HCT116 (cell line): ENCODE data around the gene PLA1A. TPM values are rescaled to one million over a fixed set of nuclear protein-coding genes. Genes with fewer than 3 reads are reported as not detected.

ENCODE experiments used
- ATAC-seq: fragments of 200-7000 bp; cut with Tn5 transposase; 2 replicates; pipeline ENCODE4 v1.9.1; 2020; ENCODE audit warnings: mild to moderate bottlenecking, moderate library complexity
- BruUV-seq: library from RNA; stranded (reverse); fragments of 400-500 nt; replicated peaks from 2 replicates; lab custom pipeline; 2021; lab: Mats Ljungman, UMichigan
- CTCF ChIA-PET: fragments of 300-600 bp; sonication (Branson Sonifier 250); formaldehyde crosslinking; loops from one replicate; lab custom pipeline; 2021; ENCODE audit warnings: antibody characterized with exemption; lab: Charles Lee
- POLR2A ChIA-PET: fragments of 300-600, 350-600 bp; sonication (Branson Sonifier 250); formaldehyde crosslinking; loops from one replicate; lab custom pipeline; 2021; ENCODE audit warnings: antibody characterized with exemption; lab: Charles Lee
- RAD21 ChIA-PET, 2 experiments: fragments of 300-600 bp; sonication (Branson Sonifier 250); formaldehyde crosslinking; loops; one replicate each; lab custom pipeline; 2023; ENCODE audit warnings: low total read pairs in 2 of 2; ENCODE audit not compliant: uncharacterized antibody in 2 of 2, unreplicated experiment in 2 of 2, low non-redundant PET in 1 of 2; lab: Charles Lee
- DNase-seq: peaks from one replicate; pipeline ENCODE4 v3.0.0-alpha.2; 2010; ENCODE audit warnings: low read depth, low spot score
- H2AFZ ChIP-seq: fragments of 200-600 bp; shearing (Covaris generic), sonication (generic); 2 replicates; pipeline ENCODE4 v1.6.1; 2017; ENCODE audit warnings: low read depth, mixed run types, mixed read lengths, antibody characterized with exemption, low read length; ENCODE audit not compliant: poor library complexity, severe bottlenecking
- H3K27ac ChIP-seq: 2 replicates; pipeline ENCODE4 v1.5.1; 2012; ENCODE audit warnings: low read depth, low read length
- H3K27me3 ChIP-seq: fragments of 200-600 bp; sonication (generic); 2 replicates; pipeline ENCODE4 v1.6.1; 2016; ENCODE audit warnings: mixed run types, low read length, mixed read lengths; ENCODE audit not compliant: insufficient read depth
- H3K36me3 ChIP-seq, 2 experiments: fragments of 200-500 bp in 1 of 2; fragments of 200-600 bp in 1 of 2; sonication (Bioruptor generic) in 1 of 2; sonication (generic) in 1 of 2; 2 replicates each; pipeline versions ENCODE4 v1.5.1 to v1.6.1; 2014 to 2016; ENCODE audit warnings: low read length in 2 of 2, inconsistent platforms in 1 of 2, mixed read lengths in 1 of 2, mixed run types in 1 of 2; ENCODE audit not compliant: insufficient read depth in 2 of 2, control insufficient read depth in 1 of 2
- H3K4me1 ChIP-seq, 2 experiments: fragments of 200-600 bp in 1 of 2; sonication (generic) in 1 of 2; 2 replicates each; pipeline versions ENCODE4 v1.5.1 to v1.6.1; 2012 to 2017; ENCODE audit warnings: low read length in 2 of 2, inconsistent platforms in 1 of 2, mild to moderate bottlenecking in 1 of 2, mixed read lengths in 1 of 2, mixed run types in 1 of 2, moderate library complexity in 1 of 2; ENCODE audit not compliant: insufficient read depth in 2 of 2, control insufficient read depth in 1 of 2
- H3K4me2 ChIP-seq: fragments of 200-600 bp; sonication (generic); 2 replicates; pipeline ENCODE4 v1.6.1; 2017; ENCODE audit warnings: mixed run types, low read length, mixed read lengths
- H3K4me3 ChIP-seq, 2 experiments: fragments of 200-600 bp in 1 of 2; sonication (generic) in 1 of 2; replicated peaks in 1 of 2; 2 replicates each; pipeline ENCODE4 v1.5.1; 2011 to 2016; ENCODE audit warnings: low read length in 2 of 2, control low read depth in 1 of 2, low read depth in 1 of 2, mild to moderate bottlenecking in 1 of 2, mixed read lengths in 1 of 2, mixed run types in 1 of 2
- H3K79me2 ChIP-seq: fragments of 200-600 bp; sonication (generic); 2 replicates; pipeline ENCODE4 v1.6.1; 2017; ENCODE audit warnings: mild to moderate bottlenecking, mixed run types, low read length, moderate library complexity, mixed read lengths; ENCODE audit not compliant: insufficient read depth
- H3K9ac ChIP-seq: fragments of 200-600 bp; sonication (generic); 2 replicates; pipeline ENCODE4 v1.6.1; 2016; ENCODE audit warnings: low read length, mixed read lengths
- H3K9me2 ChIP-seq: fragments of 200-600 bp; sonication (generic), shearing (Covaris generic); 2 replicates; pipeline ENCODE4 v1.6.1; 2017; ENCODE audit warnings: mixed run types, mild to moderate bottlenecking, moderate library complexity; ENCODE audit not compliant: insufficient read depth
- H3K9me3 ChIP-seq, 2 experiments: fragments of 200-500 bp in 1 of 2; fragments of 200-600 bp in 1 of 2; sonication (Bioruptor generic) in 1 of 2; sonication (generic) in 1 of 2; 2 replicates each; pipeline ENCODE4 v1.6.1; 2014 to 2017; ENCODE audit warnings: low read length in 2 of 2, mixed read lengths in 2 of 2, inconsistent platforms in 1 of 2, low read depth in 1 of 2, mild to moderate bottlenecking in 1 of 2, mixed run types in 1 of 2, moderate library complexity in 1 of 2; ENCODE audit not compliant: control insufficient read depth in 1 of 2, insufficient read depth in 1 of 2
- H4K20me1 ChIP-seq: fragments of 200-600 bp; sonication (generic), shearing (Covaris generic); 2 replicates; pipeline ENCODE4 v1.6.1; 2017; ENCODE audit warnings: mixed run types, mild to moderate bottlenecking, moderate library complexity; ENCODE audit not compliant: insufficient read depth
- CBX3 ChIP-seq: IDR thresholded peaks from 2 replicates; pipeline ENCODE4 v1.6.1; 2012; ENCODE audit warnings: low read depth
- EGR1 ChIP-seq: IDR thresholded peaks from 2 replicates; pipeline ENCODE4 v1.6.1; 2012; ENCODE audit warnings: low read depth
- EZH2 ChIP-seq: fragments of 200-600 bp; sonication (generic); IDR thresholded peaks from 2 replicates; pipeline ENCODE4 v1.6.1; 2017; ENCODE audit warnings: antibody characterized with exemption, mixed run types
- EZH2phosphoT487 ChIP-seq: fragments of 200-600 bp; IDR thresholded peaks from 2 replicates; pipeline ENCODE4 v1.6.1; 2018; ENCODE audit warnings: antibody characterized with exemption, borderline replicate concordance
- FOSL1 ChIP-seq: IDR thresholded peaks from 2 replicates; pipeline ENCODE4 v1.6.1; 2012; ENCODE audit warnings: low read depth
- POLR2A ChIP-seq: IDR thresholded peaks from 2 replicates; pipeline ENCODE4 v1.7.0; 2011; ENCODE audit warnings: borderline replicate concordance; ENCODE audit not compliant: insufficient read depth, insufficient read length; ENCODE audit errors: extremely low read depth
- RAD21 ChIP-seq: IDR thresholded peaks from 2 replicates; pipeline ENCODE4 v1.6.1; 2012; ENCODE audit warnings: low read depth, mild to moderate bottlenecking
- SIN3A ChIP-seq: IDR thresholded peaks from 2 replicates; pipeline ENCODE4 v1.6.1; 2012; ENCODE audit warnings: low read depth
- SP1 ChIP-seq: IDR thresholded peaks from 2 replicates; pipeline ENCODE4 v1.6.1; 2012; ENCODE audit warnings: low read depth
- YY1 ChIP-seq: IDR thresholded peaks from 2 replicates; pipeline ENCODE4 v1.6.1; 2011; ENCODE audit warnings: low read length, low read depth, moderate library complexity, mild to moderate bottlenecking; ENCODE audit not compliant: insufficient replicate concordance; ENCODE audit errors: extremely low read depth
- intact Hi-C: fragments of 100-400 bp; cut with micrococcal nuclease; formaldehyde crosslinking; loops from 2 replicates; pipeline ENCODE4 v1.10.0; 2022
- total RNA-seq: library from RNA; stranded (reverse); gene quantifications from one replicate; pipeline ENCODE4 v1.2.1, GENCODE V29; 2021; ENCODE audit not compliant: unreplicated experiment
- TF ChIP-seq, protein P1 (sequence below): IDR thresholded peaks from 2 replicates; pipeline ENCODE4 v1.6.1; 2011; ENCODE audit warnings: mild to moderate bottlenecking, low read length, moderate library complexity; ENCODE audit not compliant: insufficient replicate concordance; ENCODE audit errors: extremely low read depth
- TF ChIP-seq, protein P2 (sequence below): IDR thresholded peaks from 2 replicates; pipeline ENCODE4 v1.6.1; 2012
- TF ChIP-seq, protein P3 (sequence below): IDR thresholded peaks from 2 replicates; pipeline ENCODE4 v1.6.1; 2012
- TF ChIP-seq, protein P4 (sequence below), 3 experiments: fragments of 200-600 bp in 1 of 3; sonication (generic) in 1 of 3; IDR thresholded peaks in 2 of 3; conservative IDR thresholded peaks in 1 of 3; 2 replicates each; pipeline ENCODE4 v1.5.1; 2012 to 2017; ENCODE audit warnings: low read depth in 2 of 3, low read length in 2 of 3, antibody characterized with exemption in 1 of 3, borderline replicate concordance in 1 of 3, control low read depth in 1 of 3, mild to moderate bottlenecking in 1 of 3, mixed read lengths in 1 of 3, mixed run types in 1 of 3, moderate library complexity in 1 of 3; ENCODE audit not compliant: insufficient read depth in 1 of 3
- TF ChIP-seq, protein P5 (sequence below): IDR thresholded peaks from 2 replicates; pipeline ENCODE4 v1.6.1; 2012; ENCODE audit warnings: low read depth

The PLA1A gene
- total RNA-seq, 1 experiment from 2014 or later, result not detected

DNA sequence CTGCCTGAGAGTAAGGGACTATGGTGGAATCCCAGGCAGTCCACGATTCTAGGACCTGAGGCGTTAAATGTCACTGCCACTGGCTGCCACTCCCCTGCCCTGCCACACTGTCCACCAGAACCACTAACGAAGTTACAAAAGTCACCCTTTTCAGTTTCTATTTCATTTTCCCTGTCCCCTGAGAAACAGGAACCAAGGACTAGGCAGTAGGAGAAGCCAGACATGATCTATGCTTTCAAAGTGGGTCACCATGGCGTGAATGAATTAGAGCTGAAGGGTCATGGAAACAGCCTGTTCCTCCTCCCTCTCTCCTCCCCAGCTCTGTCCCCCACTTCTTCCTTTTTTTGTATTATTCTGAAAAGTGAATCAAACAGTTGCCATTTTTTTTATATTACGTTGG lies 27.5 kb upstream of the PLA1A start:
- no TSS peak for BruUV-seq
- no peaks in the 10 kb centered on the region for H4K20me1 ChIP-seq
- no peaks in the 10 kb centered on the region for H3K79me2 ChIP-seq
- H2AFZ ChIP-seq, result no peak overlapping the region
- no peak overlapping the region for H3K9ac ChIP-seq
- no peaks in the 10 kb centered on the region for H3K4me1 ChIP-seq
- no peak overlapping the region for H3K27ac ChIP-seq
- no peaks in the 10 kb centered on the region for H3K9me3 ChIP-seq
- no peaks in the 10 kb centered on the region for H3K9me2 ChIP-seq
- POLR2A ChIA-PET, result no interaction called here
- no peak overlapping the region for H3K4me2 ChIP-seq
- ATAC-seq (no peak), DNase-seq (no peak)
- RAD21 ChIA-PET, result no interaction called here
- no peak for TF ChIP-seq EGR1
- TF ChIP-seq, protein P1, sequence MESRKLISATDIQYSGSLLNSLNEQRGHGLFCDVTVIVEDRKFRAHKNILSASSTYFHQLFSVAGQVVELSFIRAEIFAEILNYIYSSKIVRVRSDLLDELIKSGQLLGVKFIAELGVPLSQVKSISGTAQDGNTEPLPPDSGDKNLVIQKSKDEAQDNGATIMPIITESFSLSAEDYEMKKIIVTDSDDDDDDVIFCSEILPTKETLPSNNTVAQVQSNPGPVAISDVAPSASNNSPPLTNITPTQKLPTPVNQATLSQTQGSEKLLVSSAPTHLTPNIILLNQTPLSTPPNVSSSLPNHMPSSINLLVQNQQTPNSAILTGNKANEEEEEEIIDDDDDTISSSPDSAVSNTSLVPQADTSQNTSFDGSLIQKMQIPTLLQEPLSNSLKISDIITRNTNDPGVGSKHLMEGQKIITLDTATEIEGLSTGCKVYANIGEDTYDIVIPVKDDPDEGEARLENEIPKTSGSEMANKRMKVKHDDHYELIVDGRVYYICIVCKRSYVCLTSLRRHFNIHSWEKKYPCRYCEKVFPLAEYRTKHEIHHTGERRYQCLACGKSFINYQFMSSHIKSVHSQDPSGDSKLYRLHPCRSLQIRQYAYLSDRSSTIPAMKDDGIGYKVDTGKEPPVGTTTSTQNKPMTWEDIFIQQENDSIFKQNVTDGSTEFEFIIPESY, result no peak
- no peak for TF ChIP-seq SP1
- TF ChIP-seq, protein P2, sequence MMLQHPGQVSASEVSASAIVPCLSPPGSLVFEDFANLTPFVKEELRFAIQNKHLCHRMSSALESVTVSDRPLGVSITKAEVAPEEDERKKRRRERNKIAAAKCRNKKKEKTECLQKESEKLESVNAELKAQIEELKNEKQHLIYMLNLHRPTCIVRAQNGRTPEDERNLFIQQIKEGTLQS, result no peak
- no peak for TF ChIP-seq SIN3A
- TF ChIP-seq, protein P3, sequence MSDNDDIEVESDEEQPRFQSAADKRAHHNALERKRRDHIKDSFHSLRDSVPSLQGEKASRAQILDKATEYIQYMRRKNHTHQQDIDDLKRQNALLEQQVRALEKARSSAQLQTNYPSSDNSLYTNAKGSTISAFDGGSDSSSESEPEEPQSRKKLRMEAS, result no peak
- TF ChIP-seq RAD21, result no peak
- TF ChIP-seq, protein P4, sequence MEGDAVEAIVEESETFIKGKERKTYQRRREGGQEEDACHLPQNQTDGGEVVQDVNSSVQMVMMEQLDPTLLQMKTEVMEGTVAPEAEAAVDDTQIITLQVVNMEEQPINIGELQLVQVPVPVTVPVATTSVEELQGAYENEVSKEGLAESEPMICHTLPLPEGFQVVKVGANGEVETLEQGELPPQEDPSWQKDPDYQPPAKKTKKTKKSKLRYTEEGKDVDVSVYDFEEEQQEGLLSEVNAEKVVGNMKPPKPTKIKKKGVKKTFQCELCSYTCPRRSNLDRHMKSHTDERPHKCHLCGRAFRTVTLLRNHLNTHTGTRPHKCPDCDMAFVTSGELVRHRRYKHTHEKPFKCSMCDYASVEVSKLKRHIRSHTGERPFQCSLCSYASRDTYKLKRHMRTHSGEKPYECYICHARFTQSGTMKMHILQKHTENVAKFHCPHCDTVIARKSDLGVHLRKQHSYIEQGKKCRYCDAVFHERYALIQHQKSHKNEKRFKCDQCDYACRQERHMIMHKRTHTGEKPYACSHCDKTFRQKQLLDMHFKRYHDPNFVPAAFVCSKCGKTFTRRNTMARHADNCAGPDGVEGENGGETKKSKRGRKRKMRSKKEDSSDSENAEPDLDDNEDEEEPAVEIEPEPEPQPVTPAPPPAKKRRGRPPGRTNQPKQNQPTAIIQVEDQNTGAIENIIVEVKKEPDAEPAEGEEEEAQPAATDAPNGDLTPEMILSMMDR (IDR thresholded peaks at IDR 0.05 in 2 of 3, conservative IDR thresholded peaks at IDR 0.05 in 1 of 3; ENCODE audit: borderline replicate concordance in 1 of 3, insufficient read depth in 1 of 3, low read depth in 2 of 3, low read length in 2 of 3), result no peak
- TF ChIP-seq FOSL1, result no peak
- TF ChIP-seq EZH2, result no peak
- TF ChIP-seq, protein P5, sequence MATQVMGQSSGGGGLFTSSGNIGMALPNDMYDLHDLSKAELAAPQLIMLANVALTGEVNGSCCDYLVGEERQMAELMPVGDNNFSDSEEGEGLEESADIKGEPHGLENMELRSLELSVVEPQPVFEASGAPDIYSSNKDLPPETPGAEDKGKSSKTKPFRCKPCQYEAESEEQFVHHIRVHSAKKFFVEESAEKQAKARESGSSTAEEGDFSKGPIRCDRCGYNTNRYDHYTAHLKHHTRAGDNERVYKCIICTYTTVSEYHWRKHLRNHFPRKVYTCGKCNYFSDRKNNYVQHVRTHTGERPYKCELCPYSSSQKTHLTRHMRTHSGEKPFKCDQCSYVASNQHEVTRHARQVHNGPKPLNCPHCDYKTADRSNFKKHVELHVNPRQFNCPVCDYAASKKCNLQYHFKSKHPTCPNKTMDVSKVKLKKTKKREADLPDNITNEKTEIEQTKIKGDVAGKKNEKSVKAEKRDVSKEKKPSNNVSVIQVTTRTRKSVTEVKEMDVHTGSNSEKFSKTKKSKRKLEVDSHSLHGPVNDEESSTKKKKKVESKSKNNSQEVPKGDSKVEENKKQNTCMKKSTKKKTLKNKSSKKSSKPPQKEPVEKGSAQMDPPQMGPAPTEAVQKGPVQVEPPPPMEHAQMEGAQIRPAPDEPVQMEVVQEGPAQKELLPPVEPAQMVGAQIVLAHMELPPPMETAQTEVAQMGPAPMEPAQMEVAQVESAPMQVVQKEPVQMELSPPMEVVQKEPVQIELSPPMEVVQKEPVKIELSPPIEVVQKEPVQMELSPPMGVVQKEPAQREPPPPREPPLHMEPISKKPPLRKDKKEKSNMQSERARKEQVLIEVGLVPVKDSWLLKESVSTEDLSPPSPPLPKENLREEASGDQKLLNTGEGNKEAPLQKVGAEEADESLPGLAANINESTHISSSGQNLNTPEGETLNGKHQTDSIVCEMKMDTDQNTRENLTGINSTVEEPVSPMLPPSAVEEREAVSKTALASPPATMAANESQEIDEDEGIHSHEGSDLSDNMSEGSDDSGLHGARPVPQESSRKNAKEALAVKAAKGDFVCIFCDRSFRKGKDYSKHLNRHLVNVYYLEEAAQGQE, result no peak
- no peak for TF ChIP-seq EZH2phosphoT487
- no peak for TF ChIP-seq YY1
- no peak for TF ChIP-seq CBX3
- TF ChIP-seq POLR2A, result no peak
- CTCF ChIA-PET, result no interaction called here
- no peak overlapping the region for H3K4me3 ChIP-seq
- intact Hi-C loops, result no loop called here
- no peaks in the 10 kb centered on the region for H3K36me3 ChIP-seq
- H3K27me3 ChIP-seq, result no peaks in the 10 kb centered on the region
